ENCODE measurements around the gene DPF1.

DPF1 gene

DNA sequence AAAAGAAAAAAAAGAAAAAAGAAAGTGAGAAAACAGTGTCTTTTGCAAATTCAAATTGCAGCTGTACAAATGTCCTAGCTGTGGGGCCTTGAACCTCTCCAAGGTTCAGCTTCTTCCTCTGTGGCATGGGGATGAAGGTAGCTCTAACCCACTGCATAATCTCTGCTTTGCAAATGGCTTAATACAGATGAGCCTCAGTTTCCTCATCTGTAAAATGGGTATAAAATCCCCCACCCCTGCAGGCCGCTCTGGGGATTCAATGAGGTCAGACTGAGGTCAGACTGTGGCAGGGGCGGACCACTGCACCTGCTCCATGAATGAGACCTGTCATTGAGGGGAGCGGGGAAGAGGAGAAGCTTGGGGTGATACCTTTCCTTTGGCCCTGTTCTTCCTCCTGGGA lies 5.8 kb downstream of the DPF1 start:
- DNase-seq: no peak

DNA sequence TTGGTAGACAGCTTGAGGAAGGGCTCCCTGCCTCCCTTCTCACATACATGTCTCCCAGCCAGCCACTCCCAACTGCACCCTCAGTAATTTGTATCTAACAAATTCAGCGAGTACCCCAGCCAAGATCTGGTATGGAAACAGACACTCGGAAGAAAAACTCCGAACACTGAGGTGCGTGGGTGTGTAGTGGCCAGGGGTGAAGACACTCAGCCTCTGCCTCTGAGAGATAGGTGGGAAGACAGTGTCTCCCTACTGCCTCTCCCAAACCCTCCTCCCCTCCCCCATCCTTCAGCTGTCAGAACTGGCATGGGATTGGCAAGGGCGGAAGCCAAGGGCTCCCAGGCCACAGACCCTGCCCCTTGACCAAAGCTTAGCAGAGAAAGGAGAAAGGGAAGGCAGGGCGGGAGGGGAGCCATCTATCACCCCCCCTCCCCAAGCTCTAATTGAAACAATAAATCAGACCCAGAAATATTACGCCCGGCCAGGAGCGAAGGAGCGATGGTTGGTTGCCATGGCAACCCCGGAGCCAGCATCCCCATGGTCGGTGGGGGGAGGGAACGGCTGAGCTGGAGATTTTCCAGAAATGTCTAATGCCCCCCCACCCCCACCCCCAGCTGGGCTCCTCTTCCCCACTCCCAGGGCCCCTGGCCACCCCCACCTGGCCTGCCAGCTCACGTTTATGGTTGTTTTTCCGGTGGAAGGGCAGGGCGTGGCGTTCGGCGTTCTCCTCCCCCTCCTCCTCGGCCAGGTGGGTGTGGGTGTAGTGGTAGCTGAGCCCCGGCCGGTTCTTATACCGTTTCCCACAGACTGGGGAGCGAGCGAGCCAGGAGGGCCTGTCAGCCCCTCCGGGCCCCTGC lies 7.0 kb downstream of the DPF1 start:
- no peak for DNase-seq

DNA sequence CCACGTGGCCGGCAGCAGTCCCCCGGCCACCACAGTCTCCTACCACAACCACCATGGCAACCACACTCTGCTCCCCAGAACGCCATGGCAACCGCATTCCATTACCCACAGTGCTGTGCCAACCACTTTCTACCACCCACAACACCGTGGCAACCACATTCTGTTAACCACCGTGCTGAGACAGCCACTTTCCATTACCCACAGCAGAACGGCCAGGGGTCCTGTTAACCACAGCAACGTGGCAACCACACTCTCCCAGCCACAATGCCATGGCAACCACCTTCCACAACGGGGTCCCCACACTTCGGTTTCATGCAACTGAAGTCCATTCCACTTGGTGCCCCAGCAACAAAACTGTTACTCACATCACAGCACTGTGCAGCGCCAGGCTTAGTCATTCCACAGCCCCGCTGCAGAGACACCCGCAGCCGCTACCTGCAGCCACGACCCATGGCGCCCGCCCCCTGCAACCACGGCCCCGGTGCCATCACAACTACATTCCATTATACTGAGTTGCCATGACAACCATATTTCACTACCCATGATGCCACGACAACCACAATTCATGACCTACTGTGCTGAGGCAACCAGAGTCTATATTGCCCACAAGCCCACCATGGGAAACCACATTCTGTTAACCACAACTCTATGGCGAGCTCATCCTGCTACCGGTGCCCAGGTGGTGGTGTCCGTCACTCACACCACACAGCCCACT lies 10.0 kb downstream of the DPF1 start:
- DNase-seq: no peak

DNA sequence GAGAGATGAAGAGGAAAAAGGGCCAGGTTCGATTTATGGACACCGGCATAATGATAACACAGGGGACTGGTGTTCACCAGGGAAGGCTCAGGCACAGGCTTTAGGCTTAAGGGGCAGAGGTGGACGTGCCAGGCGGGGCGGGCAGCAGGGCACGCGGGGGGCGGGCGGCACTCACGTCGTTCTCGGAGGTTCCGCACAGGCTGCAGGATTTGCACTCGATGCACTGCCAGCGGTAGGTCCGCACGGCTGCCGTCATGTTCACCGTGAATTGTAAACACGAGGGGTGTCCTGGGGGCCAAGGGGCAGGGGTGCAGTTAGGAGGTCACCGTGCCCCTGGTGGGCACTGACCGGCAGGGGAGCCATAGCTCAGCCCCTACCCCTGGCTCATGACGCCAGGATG lies 10.6 kb downstream of the DPF1 start:
- DNase-seq: no peak

DNA sequence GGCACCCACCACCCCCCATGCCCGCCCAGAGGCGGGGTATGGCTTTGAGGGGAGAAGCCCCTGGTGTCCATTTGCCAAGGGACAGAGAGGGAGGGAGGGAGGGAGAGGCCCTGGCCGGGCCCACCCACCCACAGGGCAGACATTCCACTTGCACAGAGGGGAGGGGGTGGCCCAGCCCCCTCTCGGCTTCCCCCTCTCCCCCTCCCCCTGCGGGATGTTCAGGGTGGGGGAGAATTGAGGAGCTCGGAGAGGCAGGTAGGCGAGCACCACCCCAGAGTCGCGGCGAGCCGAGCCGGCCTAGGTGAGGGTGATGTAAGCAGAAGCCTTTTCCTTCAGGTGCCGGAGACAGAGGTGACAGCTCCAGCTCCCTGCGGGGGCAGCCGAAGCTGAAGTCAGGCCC lies 12.3 kb downstream of the DPF1 start:
- DNase-seq: no peak

DNA sequence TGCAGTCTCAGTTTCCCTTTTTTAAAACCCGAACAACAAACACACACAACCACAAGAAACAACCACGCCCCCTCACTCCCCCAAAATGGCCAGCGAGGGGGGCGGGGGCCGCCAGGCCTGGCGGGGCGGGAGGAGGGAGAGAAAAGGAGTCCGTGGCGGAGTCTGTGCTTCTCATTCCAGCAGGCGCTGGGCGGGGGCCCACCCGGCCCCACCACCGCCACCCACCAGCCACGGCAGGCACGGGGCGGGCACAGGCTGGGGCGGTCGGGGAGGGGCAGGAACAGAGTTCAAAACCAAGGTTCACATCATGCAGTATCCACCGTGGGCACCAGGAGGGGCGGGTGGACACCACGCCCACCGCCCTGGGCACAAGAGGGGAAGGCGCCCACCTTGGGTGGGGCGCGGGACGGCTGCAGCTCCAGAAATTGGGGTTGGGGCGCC lies 12.9 kb downstream of the DPF1 start:
- DNase-seq: no peak

DNA sequence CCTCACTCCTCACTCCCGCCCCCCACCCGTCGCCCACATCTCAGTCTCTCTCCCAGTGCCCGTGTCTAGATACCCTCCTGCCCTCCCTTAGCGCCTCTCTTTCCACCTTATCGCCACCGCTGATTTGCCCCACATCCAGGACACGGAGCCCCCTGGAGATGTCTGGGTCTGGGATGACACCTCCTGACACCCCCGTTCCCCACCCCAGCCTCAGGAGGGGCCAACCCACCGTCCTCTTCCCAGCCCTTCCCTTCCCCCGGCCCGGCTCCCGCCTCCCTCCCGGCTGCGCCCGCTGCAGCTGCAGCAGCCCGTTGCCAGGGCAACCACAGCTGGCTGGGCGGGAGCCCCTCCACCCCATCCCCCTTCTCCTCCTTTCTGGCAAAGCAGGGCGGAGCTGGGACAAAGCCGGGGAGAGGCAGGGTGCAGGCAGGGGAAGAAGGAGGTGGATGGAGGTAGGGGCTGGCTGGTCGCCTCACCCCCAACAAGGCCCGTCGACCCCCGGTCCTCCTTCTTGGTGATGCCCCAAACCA lies 13.5 kb downstream of the DPF1 start:
- no peak for DNase-seq

DNA sequence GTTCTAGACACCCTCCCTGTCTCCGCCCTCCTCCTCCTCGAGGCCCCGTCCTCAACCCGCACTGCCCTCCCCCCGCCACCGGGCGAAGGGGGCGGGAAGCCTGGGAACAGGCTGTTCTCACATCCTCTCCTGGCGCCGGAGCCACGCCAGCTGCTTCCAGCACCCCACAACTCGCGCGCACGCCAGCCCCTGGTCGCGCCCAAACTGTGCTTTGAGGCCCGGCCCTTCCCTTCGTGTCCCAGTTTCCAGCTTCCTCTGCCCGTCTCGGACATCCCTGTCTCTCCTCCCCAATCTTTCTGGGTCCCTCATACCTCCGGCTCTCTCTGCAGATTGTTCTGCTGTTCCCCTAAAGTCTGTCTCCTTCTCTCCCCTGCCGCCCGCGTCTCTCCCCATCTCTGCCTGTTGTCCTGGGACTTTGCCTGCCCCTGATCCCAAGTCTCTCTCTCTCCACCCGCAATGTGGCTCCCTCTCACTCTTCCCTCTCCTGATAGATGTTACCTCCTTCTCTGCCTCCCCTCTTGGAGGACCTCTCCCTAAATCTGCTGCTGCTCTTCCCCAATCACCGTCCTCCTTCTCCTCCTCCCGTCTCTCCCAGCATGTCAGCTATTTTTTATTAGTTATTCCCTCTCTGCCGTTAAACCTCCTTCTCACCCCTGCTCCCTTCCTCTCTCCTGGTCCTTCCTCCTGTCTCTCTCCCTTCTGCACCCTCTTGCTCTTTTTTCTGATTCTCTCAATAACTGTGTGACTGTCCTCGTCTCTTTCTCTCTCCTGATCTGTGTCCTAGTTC lies 14.2 kb downstream of the DPF1 start:
- no peak for DNase-seq

DNA sequence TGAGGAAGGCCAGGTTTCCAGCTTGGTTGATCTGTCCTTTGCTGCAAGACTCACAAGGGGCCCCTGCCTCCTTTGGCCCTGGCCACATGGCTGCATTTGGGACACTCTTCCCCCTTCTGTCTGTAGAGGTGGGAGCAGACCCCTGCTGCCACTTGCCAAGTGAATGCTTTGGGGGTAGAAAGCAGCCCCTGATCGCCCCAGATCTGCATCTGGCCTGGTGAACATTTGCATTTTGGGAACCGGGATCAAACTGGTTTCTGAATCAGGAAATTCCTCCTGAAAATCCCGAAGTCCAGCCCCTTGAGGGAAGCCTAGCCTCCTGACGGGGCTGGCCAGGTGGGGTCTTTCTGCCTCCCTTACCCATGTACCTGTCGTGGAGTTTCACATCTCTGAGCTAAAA lies 14.9 kb downstream of the DPF1 start:
- no peak for DNase-seq

DNA sequence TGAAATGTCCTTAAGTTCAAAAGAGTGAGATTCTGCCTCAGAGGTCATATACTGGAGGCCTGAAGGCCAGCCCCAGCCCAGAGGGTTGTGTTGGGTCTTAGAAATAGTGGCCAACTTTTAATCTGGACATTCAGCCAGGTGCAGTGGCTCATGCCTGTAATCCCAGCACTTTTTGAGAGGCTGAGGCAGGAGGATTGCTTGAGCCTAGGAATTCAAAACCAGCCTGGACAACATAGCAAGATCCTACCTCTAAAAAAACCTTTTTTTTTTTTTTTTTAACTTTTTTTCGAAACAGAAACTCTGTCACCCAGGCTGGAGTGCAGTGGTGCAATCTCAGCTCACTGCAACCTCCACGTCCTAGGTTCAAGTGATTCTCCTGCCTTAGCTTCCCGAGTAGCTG lies 15.5 kb downstream of the DPF1 start:
- DNase-seq: no peak

DNA sequence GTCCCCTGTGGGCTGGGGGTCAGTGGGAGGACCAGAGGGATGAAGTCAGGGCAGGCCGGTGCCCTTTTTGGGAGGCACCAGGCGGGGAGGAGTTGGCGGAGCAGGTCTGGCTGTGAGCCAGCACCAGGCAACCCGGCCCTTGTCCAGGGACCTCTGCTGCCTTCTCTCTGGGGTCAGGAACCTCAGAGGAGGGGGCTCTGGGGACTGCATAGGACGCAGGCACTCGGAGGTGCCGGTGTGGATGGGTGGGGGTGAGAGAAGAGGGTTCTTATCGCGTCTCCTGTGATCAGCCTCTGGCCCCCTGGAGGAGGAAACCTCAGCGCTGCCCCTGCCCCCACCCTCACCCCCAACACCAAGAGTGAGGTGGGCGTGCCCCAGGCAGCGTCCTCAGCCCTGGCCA lies 16.5 kb downstream of the DPF1 start:
- no peak for DNase-seq

DNA sequence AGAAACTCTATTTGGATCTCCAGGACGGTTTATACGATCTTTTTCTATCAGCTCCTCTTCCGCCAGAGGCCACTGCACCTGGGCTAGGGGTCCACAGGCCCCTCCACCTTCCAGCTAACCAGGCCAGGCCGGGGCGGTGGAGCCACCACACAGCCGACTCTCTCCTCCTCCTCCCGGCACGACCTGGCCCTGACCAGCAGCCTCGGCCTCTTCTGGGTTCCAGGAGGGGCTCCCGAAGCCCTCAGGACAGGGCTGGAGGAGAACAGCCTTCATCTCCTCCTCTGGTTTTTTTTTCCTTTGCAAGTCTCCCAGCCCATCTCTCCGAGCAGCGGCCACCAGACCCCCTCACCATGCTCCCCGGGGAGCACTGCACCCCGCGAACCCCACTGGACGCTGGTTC lies 17.1 kb downstream of the DPF1 start:
- DNase-seq: no peak

DNA sequence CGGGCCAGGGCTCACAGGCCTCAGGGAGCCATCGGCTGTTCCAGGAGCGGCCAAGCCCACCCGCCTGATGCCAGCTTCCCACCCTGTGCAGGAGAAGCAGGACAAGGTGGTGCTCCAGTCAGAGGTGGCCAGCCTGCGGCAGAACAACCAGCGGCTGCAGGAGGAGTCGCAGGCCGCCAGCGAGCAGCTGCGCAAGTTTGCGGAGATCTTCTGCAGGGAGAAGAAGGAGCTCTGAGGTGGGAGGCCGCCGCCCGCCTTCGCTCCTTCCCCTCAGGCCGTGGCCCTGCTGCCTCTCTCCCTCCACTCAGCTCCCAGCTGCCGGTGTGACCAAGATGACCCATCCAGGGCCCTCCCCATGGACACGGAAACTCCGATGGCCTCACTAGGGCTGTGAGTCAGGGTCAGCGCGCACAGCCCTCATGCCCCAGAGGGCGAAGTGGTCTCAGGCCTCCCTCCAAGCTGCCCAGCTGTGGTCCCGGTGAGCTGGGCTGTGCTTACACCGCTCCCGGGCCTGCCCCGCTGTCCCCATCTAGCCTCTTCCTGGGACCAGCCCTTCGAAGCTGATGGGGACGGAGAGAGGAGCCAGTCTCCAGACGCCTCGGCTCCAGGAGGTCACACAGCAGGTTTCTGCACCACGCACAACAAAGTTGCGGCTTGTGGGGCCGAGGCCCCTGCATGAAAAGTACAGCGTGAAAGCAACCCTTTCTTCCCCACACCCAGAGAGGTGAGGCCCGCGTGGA lies 17.8 kb downstream of the DPF1 start:
- no peak for DNase-seq

DNA sequence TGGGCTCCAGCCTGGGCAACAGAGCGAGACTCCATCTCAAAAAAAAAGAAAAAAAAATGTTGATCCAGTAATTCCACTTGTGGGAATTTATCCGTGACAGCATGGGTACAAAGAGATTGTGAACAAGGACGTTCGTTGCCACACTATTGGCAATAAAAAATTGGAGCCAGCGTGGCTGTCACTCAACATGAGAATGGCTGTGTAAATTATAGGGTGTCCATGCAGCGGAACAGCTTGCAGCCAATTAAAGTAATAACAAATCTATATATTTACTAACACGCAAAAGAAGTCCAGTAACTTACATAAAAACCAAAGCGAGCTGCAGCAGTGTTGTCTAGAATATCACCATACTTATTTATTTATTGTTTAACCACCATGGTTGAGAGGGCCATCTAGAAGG lies 19.3 kb downstream of the DPF1 start:
- DNase-seq: no peak

DNA sequence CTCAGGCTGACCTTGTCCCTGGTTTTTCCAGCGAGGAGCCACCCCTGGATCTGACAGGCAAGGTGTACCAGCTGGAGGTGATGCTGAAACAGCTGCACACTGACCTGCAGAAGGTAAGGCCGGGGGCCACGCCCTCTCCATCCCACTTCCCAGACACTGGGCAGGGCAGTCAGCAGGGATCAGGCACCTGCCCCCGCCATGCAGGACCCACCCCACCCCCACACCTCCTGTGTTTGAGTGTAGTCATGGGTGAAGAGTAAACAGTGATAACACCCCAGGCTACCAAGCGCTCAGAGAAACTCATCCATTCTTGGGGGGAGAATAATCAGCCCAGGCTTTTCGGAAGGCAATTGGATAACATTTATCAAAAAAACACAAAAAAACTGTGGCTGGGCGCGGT lies 19.9 kb downstream of the DPF1 start:
- DNase-seq: no peak

DNA sequence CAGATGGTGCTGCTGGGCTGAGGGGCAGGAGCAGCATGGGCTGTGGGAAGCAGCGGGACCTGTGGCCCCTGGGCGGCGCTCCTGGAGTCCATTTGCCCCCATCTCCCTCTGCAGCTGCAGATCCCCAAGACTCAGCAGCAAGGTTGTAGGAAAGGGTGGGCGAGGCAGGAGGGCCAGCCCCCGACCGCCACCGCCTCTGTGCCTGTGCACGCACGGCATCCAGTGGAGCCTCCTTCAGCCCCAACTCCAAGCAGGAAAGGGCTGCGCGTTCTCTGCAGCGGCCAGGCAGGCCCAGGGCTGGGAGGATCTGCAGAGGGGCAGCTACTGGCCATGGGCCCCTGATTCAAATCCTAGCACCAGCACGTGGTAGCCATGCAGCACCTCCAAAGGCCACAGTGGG lies 20.8 kb downstream of the DPF1 start:
- no peak for DNase-seq

DNA sequence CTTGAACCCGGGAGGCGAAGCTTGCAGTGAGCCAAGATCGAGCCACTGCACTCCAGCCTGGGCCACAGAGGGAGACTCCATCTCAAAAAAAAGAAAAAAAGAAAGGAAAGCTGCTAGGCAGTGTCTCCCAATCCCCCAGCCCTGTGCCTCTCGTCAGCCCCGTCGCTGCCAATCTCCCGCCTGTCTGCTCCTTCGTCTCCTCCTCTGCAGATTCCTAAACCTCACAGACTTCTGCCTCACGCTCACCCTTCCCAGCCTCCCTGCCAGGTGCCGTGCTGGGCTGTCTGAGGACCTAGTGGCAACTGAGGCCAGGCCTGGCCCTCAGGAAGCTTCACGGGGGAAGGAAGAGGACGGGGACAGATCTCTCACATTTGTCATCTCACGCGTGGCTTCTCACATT lies 21.5 kb downstream of the DPF1 start:
- DNase-seq: no peak

DNA sequence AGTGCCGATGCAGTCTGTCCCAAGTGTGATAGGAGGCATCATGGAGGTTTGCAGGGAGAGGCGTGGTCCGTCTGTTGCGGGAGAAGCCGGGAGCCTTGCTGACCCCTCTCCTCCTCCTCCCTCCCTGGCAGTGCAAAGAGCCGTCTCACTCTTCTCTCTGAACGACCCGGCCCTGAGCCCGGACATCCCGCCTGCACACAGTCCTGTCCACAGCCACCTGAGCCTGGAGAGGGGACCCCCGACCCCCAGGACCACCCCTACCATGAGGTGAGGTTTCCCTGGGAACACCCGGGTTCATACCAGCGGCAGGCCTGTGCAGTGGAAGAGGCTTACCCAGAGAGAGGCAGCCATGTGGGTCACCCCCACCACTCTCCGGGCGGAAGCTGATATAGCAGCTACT lies 22.3 kb downstream of the DPF1 start:
- DNase-seq: no peak

DNA sequence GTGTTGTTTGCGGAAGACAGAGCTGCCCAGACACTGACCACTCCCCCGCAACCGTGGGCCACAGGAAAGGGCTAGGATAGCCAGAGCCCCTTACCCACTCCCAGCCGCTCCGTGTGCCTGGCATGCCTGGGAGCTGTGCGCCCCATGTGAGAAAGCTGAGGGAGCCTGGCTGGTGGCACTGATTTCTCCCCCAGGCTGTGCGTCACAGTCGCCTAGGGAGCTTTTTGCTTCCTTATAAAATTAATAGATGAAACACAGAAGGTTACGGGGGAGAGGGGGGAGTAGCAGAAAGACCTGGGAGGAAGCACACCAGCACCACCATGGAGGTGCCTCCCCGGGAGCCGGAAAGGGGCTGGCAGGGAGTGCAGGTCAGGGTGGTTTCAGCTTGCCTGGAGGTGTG lies 24.7 kb downstream of the DPF1 start:
- no peak for DNase-seq

DNA sequence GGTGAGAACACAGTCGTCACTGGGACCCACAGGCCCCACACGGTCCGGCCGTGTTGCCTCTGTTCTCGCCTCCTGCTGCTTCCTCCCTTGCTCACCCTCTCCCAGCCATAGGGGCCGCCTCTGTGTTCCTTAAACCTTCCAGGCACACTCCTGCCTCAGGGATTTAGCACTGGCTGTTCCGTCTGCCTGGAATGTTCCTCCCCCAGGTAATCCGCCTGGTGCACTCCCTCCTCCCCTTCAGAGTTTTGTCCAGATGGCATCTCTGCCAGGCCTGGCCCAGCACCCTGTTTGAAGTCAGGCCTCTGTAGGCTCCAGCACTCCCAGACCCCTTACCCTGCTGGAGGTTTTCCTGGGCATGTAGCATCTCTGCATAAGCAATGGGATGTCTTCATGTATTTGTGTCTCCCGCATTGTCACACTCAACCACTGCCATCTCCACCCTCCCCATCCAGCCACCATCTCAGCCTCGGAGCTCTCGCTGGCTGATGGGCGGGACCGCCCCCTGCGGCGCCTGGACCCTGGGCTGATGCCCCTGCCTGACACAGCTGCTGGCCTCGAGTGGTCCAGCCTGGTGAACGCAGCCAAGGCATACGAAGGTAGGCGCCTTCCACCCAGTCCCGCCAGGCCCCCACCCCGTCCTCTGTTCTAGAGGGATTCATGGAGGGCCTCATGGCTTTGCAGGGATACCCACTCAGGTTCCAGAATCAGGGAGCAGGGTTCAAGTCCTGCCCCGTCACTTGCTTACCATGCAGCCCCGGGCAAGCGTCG lies 25.9 kb downstream of the DPF1 start:
- no peak for DNase-seq

DNA sequence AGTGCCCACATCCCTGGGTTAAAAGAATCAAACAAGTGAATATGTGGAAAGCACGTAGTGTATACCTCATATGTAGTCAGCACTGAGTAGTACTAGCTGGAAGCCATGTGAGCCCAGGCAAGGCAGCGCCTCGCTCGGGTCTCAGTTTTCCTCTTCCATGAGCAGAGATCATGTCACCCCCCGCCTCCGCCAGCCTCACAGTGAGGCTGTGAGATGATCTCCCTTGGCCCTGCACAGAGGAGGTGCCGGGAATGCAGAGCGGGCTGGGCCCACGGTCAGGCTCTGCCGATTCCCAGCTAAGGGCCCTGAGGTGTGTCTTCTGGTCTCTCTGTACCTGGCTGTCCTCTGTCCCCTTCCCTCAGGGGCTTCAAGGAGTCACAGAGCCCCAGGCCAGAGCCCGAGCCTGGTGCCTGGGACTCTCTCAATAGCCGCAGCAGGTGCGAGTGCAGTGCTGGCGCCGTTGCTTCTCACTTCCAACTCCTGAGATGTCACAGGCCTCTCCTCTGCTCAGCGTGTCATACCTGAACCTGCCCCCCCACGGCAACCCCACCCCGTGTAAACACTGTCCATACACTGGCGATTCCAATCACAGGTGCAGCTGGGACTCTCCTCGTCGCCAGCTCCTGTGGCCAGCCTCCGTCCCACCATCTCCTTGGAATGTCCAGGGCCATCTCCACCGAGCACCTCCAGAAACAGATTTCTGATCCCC lies 26.9 kb downstream of the DPF1 start:
- DNase-seq: no peak
